Gastrocnemius medialis (tissue), 4 donors: ENCODE data around the gene MCCC2. TPM values are rescaled to one million over a fixed set of nuclear protein-coding genes. Genes with fewer than 3 reads are reported as not detected.

ENCODE experiments used
- ATAC-seq, 2 donors: fragments of 150-250 bp; one replicate each; pipeline ENCODE4 v1.9.1; 2016
- DNase-seq, 2 donors: peaks; one replicate each; pipeline ENCODE4 v3.0.0-alpha.2; 2019
- H3K27ac ChIP-seq, 4 donors: fragments of 200-600 bp; sonication (generic); 1 replicate in 1 of 4; 2 replicates in 3 of 4; pipeline ENCODE4 v1.5.1; 2016 to 2018; ENCODE audit warnings: mild to moderate bottlenecking in 2 of 4, moderate library complexity in 1 of 4
- H3K27me3 ChIP-seq, 3 donors: fragments of 200-600 bp; sonication (generic) in 2 of 3; 1 replicate in 1 of 3; 2 replicates in 2 of 3; pipeline versions ENCODE4 v1.5.1 to v1.6.0; 2016 to 2019; ENCODE audit warnings: mild to moderate bottlenecking in 1 of 3, moderate library complexity in 1 of 3
- H3K36me3 ChIP-seq, 2 donors: fragments of 200-600 bp; sonication (generic) in 1 of 2; one replicate each; pipeline ENCODE4 v1.5.1; 2017 to 2018
- H3K4me1 ChIP-seq, 2 donors: fragments of 200-600 bp; sonication (generic) in 1 of 2; one replicate each; pipeline ENCODE4 v1.5.1; 2016 to 2017; ENCODE audit warnings: mild to moderate bottlenecking in 2 of 2
- H3K4me3 ChIP-seq, 4 donors: fragments of 200-600 bp; sonication (generic) in 3 of 4; 1 replicate in 1 of 4; 2 replicates in 3 of 4; pipeline ENCODE4 v1.5.1; 2016 to 2019; ENCODE audit warnings: mild to moderate bottlenecking in 2 of 4
- H3K9me3 ChIP-seq, 3 donors: fragments of 200-600 bp; sonication (generic) in 2 of 3; 1 replicate in 1 of 3; 2 replicates in 2 of 3; pipeline ENCODE4 v1.5.1; 2016 to 2019
- POLR2A ChIP-seq, 2 donors: fragments of 450-650 bp; IDR thresholded peaks; one replicate each; pipeline ENCODE4 v1.6.1; 2017; ENCODE audit warnings: antibody characterized with exemption in 2 of 2, mild to moderate bottlenecking in 2 of 2, moderate library complexity in 2 of 2
- in situ Hi-C, 4 donors: fragments of 200-750 bp; cut with MboI; loops; one replicate each; pipeline versions ENCODE4 v1.15.0 to v1.8.0; 2017; ENCODE audit warnings: low sequenced_read_pairs in 4 of 4
- intact Hi-C: fragments of 100-400 bp; cut with DNase I; formaldehyde crosslinking; loops from one replicate; pipeline ENCODE4 v1.15.1; 2023; ENCODE audit warnings: low total_unique reads
- total RNA-seq, 4 donors: library from RNA; depleted of rRNA; stranded (reverse); fragments of >200 nt; gene quantifications; one replicate each; pipeline versions ENCODE4 v1.1.0 to v1.2.3, GENCODE V29; 2016
- TF ChIP-seq, protein P1 (sequence below), 5 experiments: fragments of 450-650 bp in 3 of 5; fragments of 200-600 bp in 2 of 5; sonication (generic) in 2 of 5; IDR thresholded peaks in 4 of 5; conservative IDR thresholded peaks in 1 of 5; 1 replicate in 4 of 5; 2 replicates in 1 of 5; pipeline ENCODE4 v1.5.1; 2016 to 2019; ENCODE audit warnings: antibody characterized with exemption in 5 of 5, mild to moderate bottlenecking in 3 of 5, moderate library complexity in 3 of 5

MCCC2 gene
- total RNA-seq, 4 donors from 2014 or later, result 41.4 to 51.4 (median 46.9) TPM

GRCh38 chr5:71705421-71705820 lies 118.3 kb downstream of the MCCC2 start:
- intact Hi-C loops, result no loop called here
- Histone ChIP-seq H3K27me3 (peaks cover 0 to 2% (median 0%) of the 10 kb centered on the region in 3 donors), H3K4me3 (no peak overlapping the region), H3K36me3 (no peaks in the 10 kb centered on the region), H3K9me3 (no peaks in the 10 kb centered on the region), H3K4me1 (no peaks in the 10 kb centered on the region), H3K27ac (no peak overlapping the region)
- in situ Hi-C loops, result no loop called here
- TF ChIP-seq, protein P1, sequence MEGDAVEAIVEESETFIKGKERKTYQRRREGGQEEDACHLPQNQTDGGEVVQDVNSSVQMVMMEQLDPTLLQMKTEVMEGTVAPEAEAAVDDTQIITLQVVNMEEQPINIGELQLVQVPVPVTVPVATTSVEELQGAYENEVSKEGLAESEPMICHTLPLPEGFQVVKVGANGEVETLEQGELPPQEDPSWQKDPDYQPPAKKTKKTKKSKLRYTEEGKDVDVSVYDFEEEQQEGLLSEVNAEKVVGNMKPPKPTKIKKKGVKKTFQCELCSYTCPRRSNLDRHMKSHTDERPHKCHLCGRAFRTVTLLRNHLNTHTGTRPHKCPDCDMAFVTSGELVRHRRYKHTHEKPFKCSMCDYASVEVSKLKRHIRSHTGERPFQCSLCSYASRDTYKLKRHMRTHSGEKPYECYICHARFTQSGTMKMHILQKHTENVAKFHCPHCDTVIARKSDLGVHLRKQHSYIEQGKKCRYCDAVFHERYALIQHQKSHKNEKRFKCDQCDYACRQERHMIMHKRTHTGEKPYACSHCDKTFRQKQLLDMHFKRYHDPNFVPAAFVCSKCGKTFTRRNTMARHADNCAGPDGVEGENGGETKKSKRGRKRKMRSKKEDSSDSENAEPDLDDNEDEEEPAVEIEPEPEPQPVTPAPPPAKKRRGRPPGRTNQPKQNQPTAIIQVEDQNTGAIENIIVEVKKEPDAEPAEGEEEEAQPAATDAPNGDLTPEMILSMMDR (IDR thresholded peaks at IDR 0.05 in 4 of 5, conservative IDR thresholded peaks at IDR 0.05 in 1 of 5), result no peak
- TF ChIP-seq POLR2A (IDR thresholded peaks at IDR 0.05), result no peak
- DNase-seq, result no peak
- no peak for ATAC-seq

- no peak for ATAC-seq
These were observed 119.8 kb downstream of the MCCC2 start for GRCh38 chr5:71706906-71707305.

More at GRCh38 chr5:71706906-71707305, 119.8 kb downstream of the MCCC2 start:
- Histone ChIP-seq H3K4me3 (no peak overlapping the region), H3K27me3 (peaks cover 0 to 2% (median 0%) of the 10 kb centered on the region in 3 donors), H3K27ac (no peak overlapping the region), H3K9me3 (no peaks in the 10 kb centered on the region), H3K36me3 (no peaks in the 10 kb centered on the region), H3K4me1 (no peaks in the 10 kb centered on the region)
- in situ Hi-C loops (no loop called here), intact Hi-C loops (no loop called here)
- no peak for DNase-seq
- TF ChIP-seq, protein P1 (IDR thresholded peaks at IDR 0.05 in 4 of 5, conservative IDR thresholded peaks at IDR 0.05 in 1 of 5), result no peak
- TF ChIP-seq POLR2A (IDR thresholded peaks at IDR 0.05), result no peak

Other genes starting within 250 kb of the MCCC2 start
- 10 to 100 TPM in 3 of 4 donors, 1 to 10 TPM in 1; 8.1 to 19.4 (median 14.2) TPM for gene BDP1, start 131.7 kb upstream of the MCCC2 start, total RNA-seq
- not detected for gene CARTPT, start 131.9 kb downstream of the MCCC2 start, total RNA-seq